Adipocyte (in vitro differentiated cells): ENCODE data around the gene APOA4.

Source experiments
- DNase-seq: peaks from one replicate; pipeline ENCODE4 v3.0.0-alpha.2; 2015; ENCODE audit warnings: low read depth
- H3K27me3 ChIP-seq: replicated peaks from 2 replicates; pipeline ENCODE4 v1.7.0; 2013; ENCODE audit warnings: mild to moderate bottlenecking, low read length, moderate library complexity; ENCODE audit not compliant: control insufficient read depth, insufficient read depth
- H3K36me3 ChIP-seq: 2 replicates; pipeline ENCODE4 v1.7.0; 2013; ENCODE audit warnings: low read length, mild to moderate bottlenecking, moderate library complexity; ENCODE audit not compliant: control insufficient read depth, insufficient read depth, severe bottlenecking
- H3K4me1 ChIP-seq: 2 replicates; pipeline ENCODE4 v1.7.0; 2013; ENCODE audit warnings: mild to moderate bottlenecking, low read length, moderate library complexity; ENCODE audit not compliant: control insufficient read depth, insufficient read depth
- H3K4me3 ChIP-seq: 2 replicates; pipeline ENCODE4 v1.7.0; 2013; ENCODE audit warnings: mild to moderate bottlenecking, low read length, moderate library complexity
- H3K9ac ChIP-seq: 2 replicates; pipeline ENCODE4 v1.7.0; 2013; ENCODE audit warnings: mild to moderate bottlenecking, low read length, moderate library complexity
- H3K9me3 ChIP-seq: 2 replicates; pipeline ENCODE4 v1.7.0; 2013; ENCODE audit warnings: mild to moderate bottlenecking, low read length, moderate library complexity; ENCODE audit not compliant: control insufficient read depth

The APOA4 gene

DNA sequence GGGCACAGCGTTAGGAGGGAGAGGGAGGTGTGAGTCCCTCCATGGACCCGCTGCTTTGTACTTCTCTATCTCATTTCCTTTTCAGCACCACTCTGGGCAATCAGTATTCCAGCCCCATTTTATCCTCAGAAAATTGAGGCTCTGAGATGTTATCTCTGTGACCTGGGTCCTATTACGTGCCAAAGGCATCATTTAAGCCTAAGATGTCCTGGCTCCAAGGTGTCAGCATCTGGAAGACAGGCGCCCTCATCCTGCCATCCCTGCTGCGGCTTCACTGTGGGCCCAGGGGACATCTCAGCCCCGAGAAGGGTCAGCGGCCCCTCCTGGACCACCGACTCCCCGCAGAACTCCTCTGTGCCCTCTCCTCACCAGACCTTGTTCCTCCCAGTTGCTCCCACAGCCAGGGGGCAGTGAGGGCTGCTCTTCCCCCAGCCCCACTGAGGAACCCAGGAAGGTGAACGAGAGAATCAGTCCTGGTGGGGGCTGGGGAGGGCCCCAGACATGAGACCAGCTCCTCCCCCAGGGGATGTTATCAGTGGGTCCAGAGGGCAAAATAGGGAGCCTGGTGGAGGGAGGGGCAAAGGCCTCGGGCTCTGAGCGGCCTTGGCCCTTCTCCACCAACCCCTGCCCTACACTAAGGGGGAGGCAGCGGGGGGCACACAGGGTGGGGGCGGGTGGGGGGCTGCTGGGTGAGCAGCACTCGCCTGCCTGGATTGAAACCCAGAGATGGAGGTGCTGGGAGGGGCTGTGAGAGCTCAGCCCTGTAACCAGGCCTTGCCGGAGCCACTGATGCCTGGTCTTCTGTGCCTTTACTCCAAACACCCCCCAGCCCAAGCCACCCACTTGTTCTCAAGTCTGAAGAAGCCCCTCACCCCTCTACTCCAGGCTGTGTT is 5.8 kb upstream of the APOA4 start:
- peaks cover 3% of the 10 kb centered on the region for H3K27me3 ChIP-seq
- no peak for DNase-seq
- H3K9ac ChIP-seq, result no peak overlapping the region
- H3K4me1 ChIP-seq, result peaks cover 5% of the 10 kb centered on the region
- no peak overlapping the region for H3K4me3 ChIP-seq
- H3K9me3 ChIP-seq, result no peaks in the 10 kb centered on the region
- H3K36me3 ChIP-seq, result no peaks in the 10 kb centered on the region

GRCh38 chr11:116827461-116827860 is 4.4 kb upstream of the APOA4 start:
- Histone ChIP-seq H3K36me3 (no peaks in the 10 kb centered on the region), H3K4me1 (peaks cover 5% of the 10 kb centered on the region), H3K9ac (no peak overlapping the region), H3K4me3 (no peak overlapping the region), H3K9me3 (no peaks in the 10 kb centered on the region), H3K27me3 (no peaks in the 10 kb centered on the region)
- no peak for DNase-seq

DNA sequence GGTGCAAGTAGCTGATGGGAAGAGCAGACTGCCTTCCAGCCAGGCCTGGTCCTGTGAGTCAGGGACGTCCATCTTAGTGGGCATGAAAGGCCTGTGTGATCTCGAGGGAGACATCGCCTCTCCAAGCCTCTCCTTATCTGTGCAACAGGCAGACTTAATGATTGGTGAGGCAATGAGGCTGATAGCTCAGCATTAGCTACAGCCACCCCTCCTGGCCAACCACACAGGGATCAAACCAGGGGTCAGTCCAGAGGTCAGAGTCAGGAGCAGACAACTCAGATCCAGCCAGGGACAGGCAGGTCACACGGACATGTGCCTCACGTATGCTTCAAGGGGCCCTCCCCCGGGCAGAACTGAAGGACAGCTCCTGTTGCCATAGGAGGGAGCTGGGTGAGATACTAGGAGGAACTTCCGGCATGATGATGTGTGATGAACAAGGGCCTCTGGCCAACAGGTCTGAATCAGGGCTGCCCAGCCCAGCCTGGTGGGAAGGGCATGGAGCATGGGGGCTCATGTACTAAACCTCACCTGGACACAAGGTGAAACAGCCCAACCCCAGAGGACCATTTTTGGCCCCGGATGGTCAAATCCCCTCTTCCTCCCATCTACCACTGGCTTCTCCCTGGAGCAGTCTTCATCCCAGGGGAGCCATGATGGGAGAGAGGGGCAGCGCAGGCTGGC is 3.8 kb upstream of the APOA4 start:
- no peak for DNase-seq
- Histone ChIP-seq H3K9me3 (no peaks in the 10 kb centered on the region), H3K4me1 (peaks cover 5% of the 10 kb centered on the region), H3K9ac (no peak overlapping the region), H3K27me3 (no peaks in the 10 kb centered on the region), H3K36me3 (no peaks in the 10 kb centered on the region), H3K4me3 (no peak overlapping the region)

DNA sequence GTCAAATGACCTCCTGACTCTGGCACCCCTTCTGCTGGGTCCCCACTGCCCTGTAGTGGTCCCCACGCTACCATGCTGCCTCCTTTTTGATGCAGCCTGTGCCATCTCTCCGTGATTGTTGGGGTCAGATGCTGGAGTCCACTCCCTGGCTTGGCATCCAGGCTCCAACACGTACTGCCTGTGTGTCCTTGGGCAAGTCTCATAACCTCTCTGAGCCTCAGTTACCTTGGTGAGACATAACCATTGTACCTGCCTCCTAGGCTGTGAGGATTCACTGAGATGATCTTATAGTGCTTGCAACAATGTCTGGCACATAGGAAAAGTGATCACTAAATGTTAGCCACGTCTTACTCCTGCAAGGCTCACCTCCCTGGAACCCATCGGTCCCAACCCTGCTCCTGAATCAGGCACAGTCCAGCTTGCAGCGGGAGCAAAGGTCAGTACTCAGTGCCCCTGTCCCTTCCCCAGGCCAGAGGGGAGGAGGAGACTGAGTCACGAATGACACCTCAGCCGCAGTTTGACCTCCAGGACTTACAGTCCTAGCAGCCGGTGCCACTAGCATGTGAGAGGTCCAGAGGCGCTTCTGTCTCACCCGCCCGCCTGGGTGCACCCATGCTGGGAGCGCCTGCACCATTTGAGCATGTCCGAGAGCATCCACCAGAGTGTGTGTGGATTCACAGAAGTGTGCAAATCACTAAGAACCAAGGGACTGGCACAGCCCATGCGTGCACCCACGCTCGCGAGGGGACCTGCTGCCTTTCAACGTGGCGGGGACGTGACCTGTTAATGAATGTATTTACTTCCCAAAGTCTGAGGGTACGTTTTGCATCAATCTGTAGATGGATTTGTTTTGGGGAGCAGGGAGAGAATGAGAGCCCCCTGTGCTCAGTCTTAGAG is 3.0 kb upstream of the APOA4 start:
- Histone ChIP-seq H3K4me3 (no peak overlapping the region), H3K27me3 (no peaks in the 10 kb centered on the region), H3K4me1 (peaks cover 5% of the 10 kb centered on the region), H3K36me3 (no peaks in the 10 kb centered on the region), H3K9me3 (no peaks in the 10 kb centered on the region), H3K9ac (no peak overlapping the region)
- no peak for DNase-seq

GRCh38 chr11:116825434-116825833 is 2.3 kb upstream of the APOA4 start:
- Histone ChIP-seq H3K4me1 (peaks cover 5% of the 10 kb centered on the region), H3K36me3 (no peaks in the 10 kb centered on the region), H3K9ac (no peak overlapping the region), H3K4me3 (no peak overlapping the region), H3K27me3 (no peaks in the 10 kb centered on the region), H3K9me3 (no peaks in the 10 kb centered on the region)
- no peak for DNase-seq

GRCh38 chr11:116822575-116822974 is 529 bp downstream of the APOA4 start:
- Histone ChIP-seq H3K9me3 (no peaks in the 10 kb centered on the region), H3K4me3 (no peak overlapping the region), H3K4me1 (no peaks in the 10 kb centered on the region), H3K27me3 (no peaks in the 10 kb centered on the region), H3K36me3 (no peaks in the 10 kb centered on the region), H3K9ac (no peak overlapping the region)
- DNase-seq, result no peak

- Histone ChIP-seq H3K9ac (no peak overlapping the region), H3K9me3 (no peaks in the 10 kb centered on the region), H3K4me1 (no peaks in the 10 kb centered on the region), H3K27me3 (no peaks in the 10 kb centered on the region), H3K4me3 (no peak overlapping the region), H3K36me3 (no peaks in the 10 kb centered on the region)
- DNase-seq, result no peak
These were observed 1.8 kb downstream of the APOA4 start for GRCh38 chr11:116821050-116821918.

GRCh38 chr11:116819049-116819448 is 4.1 kb downstream of the APOA4 start:
- Histone ChIP-seq H3K9me3 (no peaks in the 10 kb centered on the region), H3K4me3 (no peak overlapping the region), H3K27me3 (no peaks in the 10 kb centered on the region), H3K4me1 (no peaks in the 10 kb centered on the region), H3K36me3 (no peaks in the 10 kb centered on the region), H3K9ac (no peak overlapping the region)
- no peak for DNase-seq

DNA sequence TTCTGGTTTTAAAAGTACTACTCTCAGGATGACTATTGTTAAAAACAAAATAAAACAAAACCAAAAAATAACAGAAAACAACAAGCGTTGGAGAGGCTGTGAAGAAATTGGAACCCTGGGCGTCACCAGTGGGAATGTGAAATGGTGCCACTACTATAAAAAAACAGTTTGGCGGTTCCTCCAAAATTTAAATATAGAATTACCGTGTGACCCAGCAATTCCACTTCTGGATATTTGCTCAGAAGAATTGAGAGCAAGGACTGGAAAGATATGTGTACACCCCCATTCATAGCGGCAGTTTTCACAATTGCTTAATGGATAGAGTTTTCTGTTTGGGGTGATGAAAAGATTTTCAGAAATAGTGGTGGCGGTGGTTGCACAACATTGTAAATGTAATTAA is 8.6 kb downstream of the APOA4 start:
- no peak for DNase-seq
- H3K36me3 ChIP-seq, result no peaks in the 10 kb centered on the region
- no peaks in the 10 kb centered on the region for H3K27me3 ChIP-seq
- no peak overlapping the region for H3K9ac ChIP-seq
- H3K4me1 ChIP-seq, result no peaks in the 10 kb centered on the region
- no peak overlapping the region for H3K4me3 ChIP-seq
- H3K9me3 ChIP-seq, result peaks cover 3% of the 10 kb centered on the region

GRCh38 chr11:116813781-116814471 is 9.2 kb downstream of the APOA4 start:
- no peak for DNase-seq
- Histone ChIP-seq H3K4me3 (no peak overlapping the region), H3K27me3 (no peaks in the 10 kb centered on the region), H3K9ac (no peak overlapping the region), H3K9me3 (peaks cover 3% of the 10 kb centered on the region), H3K4me1 (peaks cover 4% of the 10 kb centered on the region), H3K36me3 (no peaks in the 10 kb centered on the region)
